B cell (primary cell): ENCODE results near the gene MAP4K1. TPM values are rescaled to one million over a fixed set of nuclear protein-coding genes. Genes with fewer than 3 reads are reported as not detected.

Source experiments
- ATAC-seq: fragments of 200-7000 bp; cut with Tn5 transposase; one replicate; pipeline ENCODE4 v1.10.0; 2021; ENCODE audit warnings: low read depth, mild to moderate bottlenecking, moderate number of reproducible peaks, moderate library complexity
- CTCF ChIA-PET: fragments of 350-600 bp; sonication (Branson Sonifier 250); formaldehyde crosslinking; loops from one replicate; lab custom pipeline; 2021; ENCODE audit warnings: antibody characterized with exemption, inconsistent platforms; lab: Charles Lee
- POLR2A ChIA-PET: fragments of 350-600 bp; sonication (Branson Sonifier 250); formaldehyde crosslinking; loops from one replicate; lab custom pipeline; 2021; ENCODE audit warnings: antibody characterized with exemption; lab: Charles Lee
- DNase-seq: peaks from one replicate; pipeline ENCODE4 v3.0.0; 2013
- H2AFZ ChIP-seq: 2 replicates; pipeline ENCODE4 v1.6.1; 2012; ENCODE audit warnings: mild to moderate bottlenecking, low read depth, low read length; ENCODE audit not compliant: insufficient read depth, poor library complexity, severe bottlenecking
- H3K27ac ChIP-seq, 2 donors: 1 replicate in 1 of 2; 2 replicates in 1 of 2; pipeline ENCODE4 v1.5.1; 2012 to 2013; ENCODE audit warnings: low read length in 2 of 2, mild to moderate bottlenecking in 2 of 2, moderate library complexity in 1 of 2
- H3K27me3 ChIP-seq, 4 experiments: fragments of 200-600 bp in 1 of 4; sonication (generic) in 1 of 4; replicated peaks in 1 of 4; 1 replicate in 2 of 4; 2 replicates in 2 of 4; pipeline versions ENCODE4 v1.6.1 to v1.7.0; 2013 to 2016; ENCODE audit warnings: low read length in 3 of 4, mild to moderate bottlenecking in 2 of 4, mixed read lengths in 1 of 4, moderate library complexity in 1 of 4; ENCODE audit not compliant: insufficient read depth in 4 of 4, control insufficient read depth in 3 of 4; ENCODE audit errors: control extremely low read depth in 1 of 4
- H3K36me3 ChIP-seq, 2 experiments: replicated peaks in 1 of 2; 1 replicate in 1 of 2; 2 replicates in 1 of 2; pipeline versions ENCODE4 v1.6.1 to v1.7.1; 2013; ENCODE audit warnings: low read length in 1 of 2; ENCODE audit not compliant: insufficient read depth in 2 of 2, control insufficient read depth in 1 of 2; ENCODE audit errors: control extremely low read depth in 1 of 2, extremely low read depth in 1 of 2
- H3K4me1 ChIP-seq, 2 donors: fragments of 200-600 bp in 1 of 2; sonication (generic) in 1 of 2; 1 replicate in 1 of 2; 2 replicates in 1 of 2; pipeline versions ENCODE4 v1.5.1 to v1.6.1; 2013 to 2017; ENCODE audit warnings: low read length in 2 of 2; ENCODE audit not compliant: control insufficient read depth in 2 of 2, insufficient read depth in 2 of 2
- H3K4me2 ChIP-seq: replicated peaks from 2 replicates; pipeline ENCODE3; 2012; ENCODE audit warnings: mild to moderate bottlenecking, low read depth, low read length; ENCODE audit not compliant: poor library complexity, severe bottlenecking
- H3K4me3 ChIP-seq, 5 experiments: fragments of 200-600 bp in 1 of 5; sonication (generic) in 1 of 5; 1 replicate in 3 of 5; 2 replicates in 2 of 5; pipeline versions ENCODE4 v1.5.1 to v1.7.0; 2011 to 2016; ENCODE audit warnings: low read length in 4 of 5, mild to moderate bottlenecking in 4 of 5, low read depth in 2 of 5, control low read depth in 1 of 5, moderate library complexity in 1 of 5; ENCODE audit not compliant: insufficient read depth in 1 of 5; ENCODE audit errors: control extremely low read depth in 1 of 5, extremely low read depth in 1 of 5
- H3K79me2 ChIP-seq: fragments of 200-600 bp; sonication (generic); one replicate; pipeline ENCODE4 v1.6.0; 2016; ENCODE audit warnings: low read length; ENCODE audit not compliant: control insufficient read depth, insufficient read depth
- H3K9ac ChIP-seq: fragments of 200-600 bp; sonication (generic); 2 replicates; pipeline ENCODE4 v1.6.1; 2017; ENCODE audit warnings: mild to moderate bottlenecking, low read length, moderate library complexity
- H3K9me3 ChIP-seq, 3 donors: one replicate each; pipeline versions ENCODE4 v1.6.1 to v1.7.1; 2013; ENCODE audit warnings: low read length in 2 of 3; ENCODE audit not compliant: control insufficient read depth in 2 of 3, insufficient read depth in 1 of 3; ENCODE audit errors: control extremely low read depth in 1 of 3
- H4K20me1 ChIP-seq: 2 replicates; pipeline ENCODE4 v1.6.0; 2012; ENCODE audit warnings: mild to moderate bottlenecking, low read length; ENCODE audit not compliant: insufficient read depth, control insufficient read depth, poor library complexity, severe bottlenecking
- H3K27ac Mint-ChIP-seq: one replicate; pipeline ENCODE4 v1.8.0; 2021; ENCODE audit warnings: mixed read lengths
- H3K27me3 Mint-ChIP-seq: one replicate; pipeline ENCODE4 v1.8.0; 2021; ENCODE audit warnings: mixed read lengths
- H3K4me1 Mint-ChIP-seq: one replicate; pipeline ENCODE4 v1.8.0; 2021; ENCODE audit warnings: mixed read lengths
- H3K4me3 Mint-ChIP-seq: one replicate; pipeline ENCODE4 v1.8.0; 2021; ENCODE audit warnings: mixed read lengths
- H3K9me3 Mint-ChIP-seq: one replicate; pipeline ENCODE4 v1.8.0; 2022; ENCODE audit warnings: mixed read lengths; ENCODE audit not compliant: insufficient read depth
- EZH2 ChIP-seq: IDR thresholded peaks from 2 replicates; pipeline ENCODE4 v1.6.1; 2012; ENCODE audit warnings: borderline replicate concordance, low read depth, mild to moderate bottlenecking, moderate library complexity, low read length; ENCODE audit not compliant: insufficient read depth, poor library complexity, severe bottlenecking
- WGBS: methylation state at CpG from one replicate; pipeline ENCODE4 v1.1.5; 2013; ENCODE audit warnings: missing lambda C conversion rate; ENCODE audit not compliant: insufficient coverage; 5-methylcytosine and 5-hydroxymethylcytosine counted together
- intact Hi-C: fragments of 100-400 bp; cut with micrococcal nuclease; formaldehyde crosslinking; loops from one replicate; pipeline ENCODE4 v1.10.0; 2022
- polyA plus RNA-seq: library from polyadenylated mRNA; depleted of rRNA; stranded (reverse); fragments of >200 nt; gene quantifications from 2 replicates; pipeline ENCODE4 v1.2.3, GENCODE V29; 2012
- total RNA-seq, 2 donors: library from RNA; stranded (reverse); fragments of 120-200 nt in 1 of 2; gene quantifications; 1 replicate in 1 of 2; 2 replicates in 1 of 2; pipeline versions ENCODE4 v1.2.3 to v1.2.4, GENCODE V29; 2013 to 2022
- TF ChIP-seq, protein P1 (sequence below): fragments of 200-600 bp; IDR thresholded peaks from one replicate; pipeline ENCODE4 v1.8.0; 2022; ENCODE audit warnings: antibody characterized with exemption, mild to moderate bottlenecking

The MAP4K1 gene
- total and polyA plus RNA-seq, 2 donors (not counting 1 experiment from before 2014, with no cell fraction given) = 291 to 415 TPM

DNA sequence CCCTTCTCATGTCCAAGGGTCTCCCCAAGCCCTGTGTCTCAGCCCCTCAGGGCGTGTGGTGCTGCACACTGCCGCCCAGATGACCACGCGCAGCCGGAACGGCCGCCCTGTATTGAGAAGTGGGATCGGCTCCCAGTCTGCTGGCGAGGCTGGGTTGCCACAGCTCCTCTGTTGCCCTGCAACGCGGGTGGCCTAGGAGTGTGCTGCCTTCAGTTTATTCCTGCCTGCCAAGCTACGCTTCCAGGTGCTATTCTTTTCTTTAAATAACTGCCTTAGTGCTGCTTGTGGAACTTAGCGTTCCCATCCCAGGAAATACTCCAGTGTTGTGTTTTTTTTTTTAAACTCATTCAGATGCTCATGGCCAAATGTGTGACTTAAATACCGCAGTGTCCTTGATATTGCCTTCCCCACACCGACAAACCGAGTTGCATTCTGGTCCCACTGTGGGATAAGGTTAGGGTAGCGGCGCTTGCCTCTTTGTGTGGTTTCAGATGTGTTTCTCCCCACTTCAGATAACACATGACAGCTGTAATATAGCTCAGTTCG is 46.3 kb upstream of the MAP4K1 start:
- Histone ChIP-seq H2AFZ (no peak overlapping the region), H3K4me2 (peak overlapping the region; percentile 55), H3K36me3 (peaks cover 0 to 13% of the 10 kb centered on the region in 2 experiments), H3K4me1 (peaks cover 51 to 53% of the 10 kb centered on the region in 2 donors), H3K27me3 (no peaks in the 10 kb centered on the region), H3K27ac (peak overlapping the region; percentile 51 to 89), H3K9me3 (no peaks in the 10 kb centered on the region), H3K79me2 (peaks cover 100% of the 10 kb centered on the region), H3K4me3 (peak overlapping the region in 1 of 5 experiments; percentile 15), H3K9ac (peak overlapping the region; percentile 8), H4K20me1 (peaks cover 35% of the 10 kb centered on the region)
- peaks cover 58% of the 10 kb centered on the region for H3K4me1 Mint-ChIP-seq
- intact Hi-C loops = no loop called here
- peak overlapping the region; percentile 77 for H3K27ac Mint-ChIP-seq
- H3K9me3 Mint-ChIP-seq = no peaks in the 10 kb centered on the region
- ChIA-PET CTCF (interaction anchor here (0.6 to 1.6 kb wide), 2 partner anchors 23 to 27 kb away, joined by 3 read pairs; no protein-coding TSS in a partner anchor), POLR2A (interaction anchor here (0.6 kb wide), 1 partner anchor 705 kb away, joined by 3 read pairs; no protein-coding TSS in a partner anchor)
- WGBS = 97% methylated on average over 12 of the region's 19 CpGs
- H3K27me3 Mint-ChIP-seq = no peaks in the 10 kb centered on the region
- no peak for TF ChIP-seq EZH2
- TF ChIP-seq, protein P1, sequence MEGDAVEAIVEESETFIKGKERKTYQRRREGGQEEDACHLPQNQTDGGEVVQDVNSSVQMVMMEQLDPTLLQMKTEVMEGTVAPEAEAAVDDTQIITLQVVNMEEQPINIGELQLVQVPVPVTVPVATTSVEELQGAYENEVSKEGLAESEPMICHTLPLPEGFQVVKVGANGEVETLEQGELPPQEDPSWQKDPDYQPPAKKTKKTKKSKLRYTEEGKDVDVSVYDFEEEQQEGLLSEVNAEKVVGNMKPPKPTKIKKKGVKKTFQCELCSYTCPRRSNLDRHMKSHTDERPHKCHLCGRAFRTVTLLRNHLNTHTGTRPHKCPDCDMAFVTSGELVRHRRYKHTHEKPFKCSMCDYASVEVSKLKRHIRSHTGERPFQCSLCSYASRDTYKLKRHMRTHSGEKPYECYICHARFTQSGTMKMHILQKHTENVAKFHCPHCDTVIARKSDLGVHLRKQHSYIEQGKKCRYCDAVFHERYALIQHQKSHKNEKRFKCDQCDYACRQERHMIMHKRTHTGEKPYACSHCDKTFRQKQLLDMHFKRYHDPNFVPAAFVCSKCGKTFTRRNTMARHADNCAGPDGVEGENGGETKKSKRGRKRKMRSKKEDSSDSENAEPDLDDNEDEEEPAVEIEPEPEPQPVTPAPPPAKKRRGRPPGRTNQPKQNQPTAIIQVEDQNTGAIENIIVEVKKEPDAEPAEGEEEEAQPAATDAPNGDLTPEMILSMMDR = no peak
- no peak for DNase-seq
- H3K4me3 Mint-ChIP-seq = peak overlapping the region; percentile 30
- ATAC-seq = no peak

DNA sequence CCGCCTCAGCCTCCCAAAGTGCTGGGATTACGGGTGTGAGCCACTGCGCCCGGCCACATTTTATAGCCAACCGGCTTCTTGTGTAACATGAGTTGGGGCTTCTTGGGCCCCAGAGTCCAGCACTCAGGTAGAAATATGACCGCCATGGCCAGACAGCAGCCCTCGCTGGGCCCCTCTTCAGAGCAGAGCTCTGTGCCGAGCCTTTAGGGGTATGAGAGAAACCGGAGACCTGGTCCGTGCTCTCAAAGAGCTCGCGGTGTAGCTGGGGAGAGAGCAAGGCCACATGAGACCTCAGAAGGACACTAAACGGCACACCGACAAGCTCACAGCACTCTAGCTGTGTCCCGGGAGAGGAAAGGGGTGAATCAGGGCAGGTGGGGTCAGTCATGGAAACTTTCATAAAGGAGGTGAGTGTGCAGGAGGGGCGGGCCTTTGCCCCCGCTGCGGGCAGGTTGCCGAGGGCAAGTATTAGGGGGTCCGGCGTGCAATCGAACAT is 45.5 kb upstream of the MAP4K1 start:
- Histone ChIP-seq H3K9ac (no peak overlapping the region), H3K4me1 (peaks cover 43 to 45% of the 10 kb centered on the region in 2 donors), H3K9me3 (no peaks in the 10 kb centered on the region), H3K79me2 (peaks cover 100% of the 10 kb centered on the region), H4K20me1 (peaks cover 38% of the 10 kb centered on the region), H3K27me3 (no peaks in the 10 kb centered on the region), H3K4me2 (no peak overlapping the region), H3K27ac (peak overlapping the region in 1 of 2 donors; percentile 6), H3K36me3 (peaks cover 0 to 13% of the 10 kb centered on the region in 2 experiments), H2AFZ (no peak overlapping the region), H3K4me3 (no peak overlapping the region)
- no peaks in the 10 kb centered on the region for H3K9me3 Mint-ChIP-seq
- 97% methylated on average over 22 of the region's 22 CpGs for WGBS
- H3K4me3 Mint-ChIP-seq = no peak overlapping the region
- no peak for ATAC-seq
- H3K4me1 Mint-ChIP-seq = peaks cover 52% of the 10 kb centered on the region
- CTCF ChIA-PET = interaction anchor here (1.6 kb wide), 1 partner anchor 21 kb away, joined by 6 read pairs; no protein-coding TSS in a partner anchor
- peak overlapping the region; percentile 10 for H3K27ac Mint-ChIP-seq
- POLR2A ChIA-PET = no interaction called here
- H3K27me3 Mint-ChIP-seq = no peaks in the 10 kb centered on the region
- TF ChIP-seq EZH2 = no peak
- TF ChIP-seq, protein P1 = no peak
- intact Hi-C loops = no loop called here
- no peak for DNase-seq
